ENCODE results near the gene RIOX2.

Gene RIOX2

DNA sequence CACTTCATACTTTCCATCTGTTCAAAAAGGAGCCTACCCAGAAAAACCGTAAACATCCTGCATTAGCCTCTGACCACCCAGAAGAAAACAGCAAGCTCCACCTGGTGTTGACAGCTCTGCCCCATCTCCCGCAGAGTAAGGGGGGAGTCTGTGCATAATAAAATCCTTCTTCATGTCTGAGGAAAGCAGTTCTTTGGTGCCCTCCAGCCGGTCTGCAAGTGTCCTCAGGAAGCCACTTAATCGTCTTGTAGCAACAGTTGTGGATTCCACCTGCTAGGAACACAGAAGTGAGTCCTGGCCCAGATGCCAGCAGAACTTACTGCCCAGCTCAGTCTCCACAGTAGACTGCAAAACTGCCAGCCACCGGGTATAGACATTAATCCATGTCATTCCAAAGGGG, 22.5 kb downstream of the RIOX2 start:
- TF ChIP-seq, protein P1, sequence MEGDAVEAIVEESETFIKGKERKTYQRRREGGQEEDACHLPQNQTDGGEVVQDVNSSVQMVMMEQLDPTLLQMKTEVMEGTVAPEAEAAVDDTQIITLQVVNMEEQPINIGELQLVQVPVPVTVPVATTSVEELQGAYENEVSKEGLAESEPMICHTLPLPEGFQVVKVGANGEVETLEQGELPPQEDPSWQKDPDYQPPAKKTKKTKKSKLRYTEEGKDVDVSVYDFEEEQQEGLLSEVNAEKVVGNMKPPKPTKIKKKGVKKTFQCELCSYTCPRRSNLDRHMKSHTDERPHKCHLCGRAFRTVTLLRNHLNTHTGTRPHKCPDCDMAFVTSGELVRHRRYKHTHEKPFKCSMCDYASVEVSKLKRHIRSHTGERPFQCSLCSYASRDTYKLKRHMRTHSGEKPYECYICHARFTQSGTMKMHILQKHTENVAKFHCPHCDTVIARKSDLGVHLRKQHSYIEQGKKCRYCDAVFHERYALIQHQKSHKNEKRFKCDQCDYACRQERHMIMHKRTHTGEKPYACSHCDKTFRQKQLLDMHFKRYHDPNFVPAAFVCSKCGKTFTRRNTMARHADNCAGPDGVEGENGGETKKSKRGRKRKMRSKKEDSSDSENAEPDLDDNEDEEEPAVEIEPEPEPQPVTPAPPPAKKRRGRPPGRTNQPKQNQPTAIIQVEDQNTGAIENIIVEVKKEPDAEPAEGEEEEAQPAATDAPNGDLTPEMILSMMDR (IDR thresholded peaks at IDR 0.05; ENCODE audit: low read depth, low read length, missing control alignments): no peak
- H3K4me3 ChIP-seq (replicated peaks; ENCODE audit: low read depth, low read length): no peak overlapping the region
- no peak for DNase-seq (ENCODE audit: extremely low read depth, low read depth)

DNA sequence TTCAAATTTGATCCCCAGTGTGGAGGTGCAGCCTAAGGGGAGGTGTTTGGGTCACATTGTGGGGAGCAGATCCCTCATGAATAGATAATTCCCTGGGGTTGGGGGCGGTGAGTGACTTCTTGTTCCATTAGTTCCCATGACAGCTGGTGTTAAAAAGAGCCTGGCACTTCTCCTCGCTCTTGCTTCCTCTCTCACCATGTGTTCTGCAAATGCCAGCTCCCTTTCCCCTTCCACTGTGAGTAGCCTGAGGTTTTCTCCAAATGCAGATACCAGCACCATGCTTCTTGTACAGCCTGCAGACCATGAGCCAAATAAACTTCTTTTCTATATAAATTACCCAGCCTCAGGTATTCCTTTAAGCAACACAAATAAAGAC, 23.1 kb downstream of the RIOX2 start:
- no peak for DNase-seq (ENCODE audit: extremely low read depth, low read depth)
- no peak overlapping the region for H3K4me3 ChIP-seq (replicated peaks; ENCODE audit: low read depth, low read length)
- TF ChIP-seq, protein P1 (IDR thresholded peaks at IDR 0.05; ENCODE audit: low read depth, low read length, missing control alignments): no peak

DNA sequence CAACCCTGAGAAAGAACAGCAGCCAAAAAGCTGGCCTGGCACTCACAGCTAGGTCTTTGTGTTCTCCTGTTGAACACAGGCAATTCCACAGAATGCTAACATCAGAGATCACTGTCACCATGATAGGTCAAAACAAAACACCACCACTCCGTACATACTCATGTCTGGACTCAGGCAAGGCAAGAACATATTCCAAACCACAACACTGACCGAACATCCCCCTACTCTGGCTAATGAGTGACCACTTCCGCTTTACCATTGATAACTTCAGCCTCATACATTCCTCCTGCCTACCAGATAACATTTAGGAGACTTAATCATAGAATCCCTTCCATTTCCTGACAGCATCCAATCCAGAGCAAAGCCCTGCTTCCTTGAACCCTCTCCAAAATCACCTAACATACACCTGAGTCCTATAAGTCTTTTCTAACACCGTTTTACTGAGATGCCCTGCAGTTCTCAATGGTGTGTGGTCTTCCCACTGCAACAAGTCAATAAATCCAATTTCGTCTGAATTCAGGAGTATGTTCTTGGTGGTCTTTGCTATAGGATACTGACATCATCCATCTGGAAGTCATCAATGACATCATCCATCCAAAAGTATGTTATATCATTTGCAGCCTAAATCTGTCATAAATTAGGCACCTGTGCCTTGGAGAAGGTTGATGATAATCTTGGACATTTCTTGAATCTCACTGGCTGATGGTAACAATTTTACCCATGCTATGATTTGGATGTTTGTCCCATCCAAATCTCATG, 23.7 kb downstream of the RIOX2 start:
- H3K4me3 ChIP-seq (replicated peaks; ENCODE audit: low read depth, low read length): no peak overlapping the region
- no peak for DNase-seq (ENCODE audit: extremely low read depth, low read depth)
- TF ChIP-seq, protein P1 (IDR thresholded peaks at IDR 0.05; ENCODE audit: low read depth, low read length, missing control alignments): no peak

DNA sequence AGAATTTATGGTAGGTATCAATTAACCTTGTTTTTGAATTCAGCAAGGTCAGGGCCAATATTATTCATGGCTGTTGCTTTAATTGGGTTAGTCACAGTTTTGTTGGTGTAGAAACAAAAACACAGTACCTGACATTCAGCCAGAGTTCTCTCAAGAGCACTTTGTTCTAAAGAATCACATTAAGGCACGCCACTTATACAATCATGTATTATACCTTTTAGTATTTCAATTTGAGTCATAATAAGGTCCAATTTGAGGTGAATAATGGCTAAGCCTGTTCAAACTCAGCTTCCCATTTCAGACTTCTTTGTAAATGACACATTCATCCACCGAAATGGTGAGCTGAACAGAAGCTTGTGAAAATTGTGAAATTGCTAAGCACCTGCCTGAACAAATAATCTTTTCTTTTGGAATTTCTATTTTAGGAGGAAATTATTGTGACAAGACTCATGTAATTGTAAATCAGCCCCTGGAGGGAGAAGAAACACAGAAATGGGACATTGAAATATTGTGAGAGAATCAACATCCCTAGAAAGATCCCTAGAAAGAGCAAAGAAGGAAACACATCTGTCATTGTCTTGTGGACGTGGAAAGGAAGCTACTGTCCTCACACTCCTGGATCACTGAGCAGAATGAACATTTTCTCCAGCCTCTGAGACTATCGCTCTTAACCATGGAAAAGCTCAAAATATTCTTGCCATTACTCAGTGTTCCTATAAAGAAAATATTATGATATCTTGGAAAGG, 29.3 kb downstream of the RIOX2 start:
- H3K4me3 ChIP-seq (replicated peaks; ENCODE audit: low read depth, low read length): no peak overlapping the region
- TF ChIP-seq, protein P1 (IDR thresholded peaks at IDR 0.05; ENCODE audit: low read depth, low read length, missing control alignments): no peak
- no peak for DNase-seq (ENCODE audit: extremely low read depth, low read depth)

DNA sequence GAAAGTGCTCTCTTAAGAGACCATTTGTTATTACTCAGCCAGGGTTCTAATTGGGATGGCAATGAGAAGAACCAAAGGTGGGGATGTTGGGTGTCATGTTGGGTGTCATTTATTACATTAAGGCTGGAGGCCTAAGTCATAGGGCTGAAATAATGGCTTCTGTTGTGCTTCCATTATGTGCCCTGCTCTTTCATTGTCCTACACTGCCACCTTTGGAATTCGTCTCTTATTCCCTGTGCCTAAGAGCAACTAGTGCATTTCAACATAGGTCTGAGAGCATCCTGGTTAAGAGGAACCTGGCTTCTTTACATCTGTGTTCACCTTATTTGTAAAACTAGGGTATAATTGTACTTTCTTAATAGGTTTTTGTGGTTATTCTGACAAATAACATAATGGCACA, 32.2 kb downstream of the RIOX2 start:
- TF ChIP-seq, protein P1 (IDR thresholded peaks at IDR 0.05; ENCODE audit: low read depth, low read length, missing control alignments): no peak
- no peak overlapping the region for H3K4me3 ChIP-seq (replicated peaks; ENCODE audit: low read depth, low read length)
- no peak for DNase-seq (ENCODE audit: extremely low read depth, low read depth)

DNA sequence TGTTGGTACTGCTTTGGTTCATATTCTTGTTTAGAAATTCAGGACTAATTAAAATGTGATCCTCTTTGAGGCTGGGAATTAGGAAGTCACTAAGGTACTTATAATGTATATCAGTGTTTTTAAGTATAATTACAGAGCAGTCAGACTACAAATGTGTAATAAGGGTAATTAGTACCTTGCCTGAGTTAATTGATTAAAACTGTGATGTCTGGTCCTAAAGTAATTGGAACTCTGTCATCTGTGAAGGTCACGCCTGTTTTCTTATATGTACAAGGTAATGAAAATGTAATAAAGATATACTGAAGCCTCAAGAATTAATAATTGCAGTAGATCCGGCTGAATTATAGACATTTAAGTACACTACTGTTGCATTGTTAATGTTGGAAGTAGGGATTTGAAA, 32.8 kb downstream of the RIOX2 start:
- H3K4me3 ChIP-seq (replicated peaks; ENCODE audit: low read depth, low read length): no peak overlapping the region
- no peak for DNase-seq (ENCODE audit: extremely low read depth, low read depth)
- TF ChIP-seq, protein P1 (IDR thresholded peaks at IDR 0.05; ENCODE audit: low read depth, low read length, missing control alignments): no peak
